Measurements from ENCODE around the gene KCNIP1. TPM values are rescaled to one million over a fixed set of nuclear protein-coding genes. Genes with fewer than 3 reads are reported as not detected.

The KCNIP1 gene
- total RNA-seq, 1 experiment from 2014 or later: not detected

DNA sequence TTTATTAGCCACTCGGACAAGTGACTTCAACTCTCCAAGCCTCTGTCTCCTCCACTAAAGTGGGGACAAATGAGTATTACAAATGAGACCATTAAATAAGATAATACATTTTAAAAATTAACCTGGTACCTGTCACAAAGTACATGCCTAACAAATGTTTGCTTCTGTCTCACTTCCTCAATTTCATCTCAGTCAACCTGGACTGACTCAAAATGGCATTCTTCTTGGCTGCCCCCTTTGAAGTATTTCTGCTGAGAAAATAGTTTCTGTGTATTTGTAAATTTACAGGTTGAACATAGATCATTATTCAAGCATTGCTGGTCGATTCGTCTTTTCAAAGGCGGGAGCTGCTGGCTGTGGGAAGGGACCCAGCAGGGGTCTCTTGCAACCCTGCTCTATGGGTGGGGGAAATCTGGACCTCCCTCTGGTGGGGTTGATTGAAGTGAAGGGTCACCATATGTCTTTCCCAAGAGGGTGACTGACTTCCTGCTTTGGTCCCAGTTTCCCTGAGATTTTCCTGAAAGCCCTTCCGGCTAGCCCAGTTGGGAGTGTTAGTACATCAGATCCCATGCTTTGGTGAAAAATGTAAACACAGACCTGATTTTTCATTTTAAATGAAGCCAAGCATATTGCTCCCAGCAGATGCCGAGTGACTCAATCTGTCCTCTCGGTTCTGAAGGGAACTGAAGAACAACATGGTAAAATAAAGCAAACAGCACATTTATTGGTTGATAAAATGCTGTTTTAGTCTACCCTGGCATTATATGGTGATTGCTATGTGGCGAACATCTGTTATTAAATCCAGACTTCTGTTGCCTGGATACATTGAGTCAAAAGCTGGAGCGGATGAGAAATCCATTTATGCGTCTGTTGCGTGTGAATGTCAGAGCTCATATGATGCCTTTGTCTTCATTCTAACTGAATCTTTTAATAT, 73.0 kb downstream of the KCNIP1 start:
- CTCF ChIA-PET: no interaction called here
- Histone ChIP-seq H3K27ac (ENCODE audit: low read length) (no peak overlapping the region), H3K36me3 (ENCODE audit: control insufficient read depth, insufficient read depth, low read length) (no peaks in the 10 kb centered on the region), H3K27me3 (ENCODE audit: control insufficient read depth, insufficient read depth, low read length) (peaks cover 18% of the 10 kb centered on the region), H3K9me3 (ENCODE audit: control insufficient read depth, insufficient read depth, low read depth, low read length) (no peaks in the 10 kb centered on the region), H3K4me3 (ENCODE audit: low read depth in 2 of 2, low read length in 2 of 2) (no peak overlapping the region), H3K4me1 (ENCODE audit: control insufficient read depth, insufficient read depth, low read length) (0 out of 2 replicates have a peak, but pooled peaks cover 2% of the 10 kb centered on the region)
- in situ Hi-C loops (cut with HindIII; ENCODE audit: low pct_unique_long_range_greater_than_20kb, low sequenced_read_pairs) (no loop called here), intact Hi-C loops (cut with micrococcal nuclease; ENCODE audit: unreplicated experiment) (no loop called here)
- POLR2A ChIA-PET: no interaction called here
- TF ChIP-seq POLR2AphosphoS5 (IDR thresholded peaks at IDR 0.05; ENCODE audit: low read depth, low read length) (no peak), TCF7L2 (IDR thresholded peaks at IDR 0.05; ENCODE audit: low read depth, low read length) (no peak), SIN3A (IDR thresholded peaks at IDR 0.05; ENCODE audit: borderline replicate concordance, insufficient read depth, low read depth, low read length) (no peak)
- TF ChIP-seq, protein P1, sequence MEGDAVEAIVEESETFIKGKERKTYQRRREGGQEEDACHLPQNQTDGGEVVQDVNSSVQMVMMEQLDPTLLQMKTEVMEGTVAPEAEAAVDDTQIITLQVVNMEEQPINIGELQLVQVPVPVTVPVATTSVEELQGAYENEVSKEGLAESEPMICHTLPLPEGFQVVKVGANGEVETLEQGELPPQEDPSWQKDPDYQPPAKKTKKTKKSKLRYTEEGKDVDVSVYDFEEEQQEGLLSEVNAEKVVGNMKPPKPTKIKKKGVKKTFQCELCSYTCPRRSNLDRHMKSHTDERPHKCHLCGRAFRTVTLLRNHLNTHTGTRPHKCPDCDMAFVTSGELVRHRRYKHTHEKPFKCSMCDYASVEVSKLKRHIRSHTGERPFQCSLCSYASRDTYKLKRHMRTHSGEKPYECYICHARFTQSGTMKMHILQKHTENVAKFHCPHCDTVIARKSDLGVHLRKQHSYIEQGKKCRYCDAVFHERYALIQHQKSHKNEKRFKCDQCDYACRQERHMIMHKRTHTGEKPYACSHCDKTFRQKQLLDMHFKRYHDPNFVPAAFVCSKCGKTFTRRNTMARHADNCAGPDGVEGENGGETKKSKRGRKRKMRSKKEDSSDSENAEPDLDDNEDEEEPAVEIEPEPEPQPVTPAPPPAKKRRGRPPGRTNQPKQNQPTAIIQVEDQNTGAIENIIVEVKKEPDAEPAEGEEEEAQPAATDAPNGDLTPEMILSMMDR (IDR thresholded peaks at IDR 0.05): no peak
- TF ChIP-seq, protein P2, sequence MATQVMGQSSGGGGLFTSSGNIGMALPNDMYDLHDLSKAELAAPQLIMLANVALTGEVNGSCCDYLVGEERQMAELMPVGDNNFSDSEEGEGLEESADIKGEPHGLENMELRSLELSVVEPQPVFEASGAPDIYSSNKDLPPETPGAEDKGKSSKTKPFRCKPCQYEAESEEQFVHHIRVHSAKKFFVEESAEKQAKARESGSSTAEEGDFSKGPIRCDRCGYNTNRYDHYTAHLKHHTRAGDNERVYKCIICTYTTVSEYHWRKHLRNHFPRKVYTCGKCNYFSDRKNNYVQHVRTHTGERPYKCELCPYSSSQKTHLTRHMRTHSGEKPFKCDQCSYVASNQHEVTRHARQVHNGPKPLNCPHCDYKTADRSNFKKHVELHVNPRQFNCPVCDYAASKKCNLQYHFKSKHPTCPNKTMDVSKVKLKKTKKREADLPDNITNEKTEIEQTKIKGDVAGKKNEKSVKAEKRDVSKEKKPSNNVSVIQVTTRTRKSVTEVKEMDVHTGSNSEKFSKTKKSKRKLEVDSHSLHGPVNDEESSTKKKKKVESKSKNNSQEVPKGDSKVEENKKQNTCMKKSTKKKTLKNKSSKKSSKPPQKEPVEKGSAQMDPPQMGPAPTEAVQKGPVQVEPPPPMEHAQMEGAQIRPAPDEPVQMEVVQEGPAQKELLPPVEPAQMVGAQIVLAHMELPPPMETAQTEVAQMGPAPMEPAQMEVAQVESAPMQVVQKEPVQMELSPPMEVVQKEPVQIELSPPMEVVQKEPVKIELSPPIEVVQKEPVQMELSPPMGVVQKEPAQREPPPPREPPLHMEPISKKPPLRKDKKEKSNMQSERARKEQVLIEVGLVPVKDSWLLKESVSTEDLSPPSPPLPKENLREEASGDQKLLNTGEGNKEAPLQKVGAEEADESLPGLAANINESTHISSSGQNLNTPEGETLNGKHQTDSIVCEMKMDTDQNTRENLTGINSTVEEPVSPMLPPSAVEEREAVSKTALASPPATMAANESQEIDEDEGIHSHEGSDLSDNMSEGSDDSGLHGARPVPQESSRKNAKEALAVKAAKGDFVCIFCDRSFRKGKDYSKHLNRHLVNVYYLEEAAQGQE (IDR thresholded peaks at IDR 0.05; ENCODE audit: insufficient read depth in 1 of 2, low read depth in 2 of 2, low read length in 1 of 2): no peak
- no peak for ATAC-seq
- BruUV-seq (replicated peaks): no TSS peak
- no peak for DNase-seq (ENCODE audit: low read depth, low spot score)

DNA sequence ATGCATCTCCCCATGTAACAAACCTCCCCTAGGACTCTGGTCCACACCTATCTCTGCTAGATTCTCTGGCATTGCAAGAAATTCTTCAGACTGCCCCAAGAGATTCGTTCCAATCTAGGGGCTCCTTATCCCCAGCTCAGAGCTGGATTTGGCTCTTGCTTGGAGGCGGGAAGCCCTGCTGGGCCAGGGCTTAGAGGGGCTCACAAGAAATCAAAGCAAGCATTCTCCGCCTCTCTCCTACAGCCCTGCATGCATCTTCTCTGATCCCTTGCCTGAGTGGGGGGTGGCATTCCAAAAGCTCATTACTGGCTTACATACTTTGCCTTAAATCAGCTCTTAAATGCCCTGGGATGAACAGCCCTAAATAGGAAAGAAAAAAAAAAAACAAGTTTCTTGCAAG, 75.8 kb downstream of the KCNIP1 start:
- H3K36me3 ChIP-seq (ENCODE audit: control insufficient read depth, insufficient read depth, low read length): no peaks in the 10 kb centered on the region
- in situ Hi-C loops (cut with HindIII; ENCODE audit: low pct_unique_long_range_greater_than_20kb, low sequenced_read_pairs) (no loop called here), intact Hi-C loops (cut with micrococcal nuclease; ENCODE audit: unreplicated experiment) (no loop called here)
- POLR2A ChIA-PET: no interaction called here
- no peaks in the 10 kb centered on the region for H3K4me1 ChIP-seq (ENCODE audit: control insufficient read depth, insufficient read depth, low read length)
- BruUV-seq (replicated peaks): no TSS peak
- ATAC-seq (no peak), DNase-seq (ENCODE audit: low read depth, low spot score) (no peak)
- H3K9me3 ChIP-seq (ENCODE audit: control insufficient read depth, insufficient read depth, low read depth, low read length): no peaks in the 10 kb centered on the region
- CTCF ChIA-PET: no interaction called here
- H3K27me3 ChIP-seq (ENCODE audit: control insufficient read depth, insufficient read depth, low read length): peaks cover 5% of the 10 kb centered on the region; the same call in 1 of the 2 replicates
- no peak overlapping the region for H3K4me3 ChIP-seq (ENCODE audit: low read depth in 2 of 2, low read length in 2 of 2)
- TF ChIP-seq SIN3A (IDR thresholded peaks at IDR 0.05; ENCODE audit: borderline replicate concordance, insufficient read depth, low read depth, low read length) (no peak), TCF7L2 (IDR thresholded peaks at IDR 0.05; ENCODE audit: low read depth, low read length) (no peak), POLR2AphosphoS5 (IDR thresholded peaks at IDR 0.05; ENCODE audit: low read depth, low read length) (no peak)
- TF ChIP-seq, protein P1 (IDR thresholded peaks at IDR 0.05): no peak
- TF ChIP-seq, protein P2 (IDR thresholded peaks at IDR 0.05; ENCODE audit: insufficient read depth in 1 of 2, low read depth in 2 of 2, low read length in 1 of 2): no peak
- H3K27ac ChIP-seq (ENCODE audit: low read length): no peak overlapping the region

Data from Panc1 (cell line).